ENCODE data around the gene UROC1. TPM values are rescaled to one million over a fixed set of nuclear protein-coding genes. Genes with fewer than 3 reads are reported as not detected.

The UROC1 gene
- total RNA-seq, 1 experiment from 2014 or later, result not detected

- peaks cover 30 to 48% of the 10 kb centered on the region in 2 experiments for H3K4me1 Mint-ChIP-seq
- Histone ChIP-seq H3K56ac (ENCODE audit: insufficient read length, low read depth, low read length) (no peak overlapping the region), H3K23ac (ENCODE audit: insufficient read length, low read depth, low read length) (no peak overlapping the region), H3K79me2 (ENCODE audit: insufficient read depth, low read length) (no peaks in the 10 kb centered on the region), H3K18ac (ENCODE audit: insufficient read length, low read depth, low read length) (no peak overlapping the region), H3K27me3 (ENCODE audit: insufficient read depth, low read length) (no peaks in the 10 kb centered on the region), H3K4me1 (ENCODE audit: insufficient read depth, low read length) (peaks cover 4% of the 10 kb centered on the region; the same call in 1 of the 2 replicates), H2BK5ac (ENCODE audit: insufficient read length, low read length) (no peak overlapping the region), H3K4ac (ENCODE audit: low read depth, low read length) (no peak overlapping the region), H4K91ac (ENCODE audit: insufficient read length, low read depth, low read length) (no peak overlapping the region), H3T11ph (ENCODE audit: low read length) (no peak overlapping the region), H2BK15ac (ENCODE audit: low read depth, low read length) (no peak overlapping the region), H4K5ac (ENCODE audit: insufficient read length, low read depth, low read length) (no peak overlapping the region), H3K27ac (ENCODE audit: insufficient read length, low read depth, low read length) (no peak overlapping the region), H3K9me3 (ENCODE audit: control insufficient read depth, low read depth, low read length) (no peaks in the 10 kb centered on the region), H2AFZ (ENCODE audit: low read length) (no peak overlapping the region), H3K4me2 (ENCODE audit: insufficient read depth, insufficient read length, low read length) (no peak overlapping the region), H3K9ac (ENCODE audit: extremely low read depth, insufficient read length, low read length) (no peak overlapping the region), H3K14ac (ENCODE audit: insufficient read depth, low read length) (no peak overlapping the region; the same call in 1 of the 2 replicates), H4K20me1 (ENCODE audit: control insufficient read depth, insufficient read depth, insufficient read length) (no peaks in the 10 kb centered on the region), H3K79me1 (ENCODE audit: insufficient read depth, low read depth, low read length, poor library complexity, severe bottlenecking) (no peaks in the 10 kb centered on the region), H3K23me2 (ENCODE audit: insufficient read length, low read depth, low read length, poor library complexity, severe bottlenecking) (no peaks in the 10 kb centered on the region), H2BK12ac (ENCODE audit: insufficient read length, low read depth, low read length) (no peak overlapping the region), H2BK20ac (ENCODE audit: low read depth, low read length, poor library complexity, severe bottlenecking) (no peak overlapping the region), H2BK120ac (ENCODE audit: low read depth, low read length, poor library complexity, severe bottlenecking) (no peak overlapping the region), H2AK5ac (ENCODE audit: insufficient read length, low read length) (no peak overlapping the region), H4K8ac (replicated peaks; ENCODE audit: insufficient read length, low read depth, low read length) (no peak overlapping the region)
- no peak overlapping the region for H3K4me3 Mint-ChIP-seq
- no peak overlapping the region for H3K27ac Mint-ChIP-seq
- DNase-seq, result no peak
- no CpG with 5 or more reads among the region's 6 CpGs for WGBS (ENCODE audit: extremely low coverage, insufficient read length, low lambda C conversion rate)
- peaks cover 11% of the 10 kb centered on the region for H3K27me3 Mint-ChIP-seq (ENCODE audit: low read depth)
- H3K36me3 Mint-ChIP-seq (ENCODE audit: insufficient read depth in 1 of 3, low read depth in 3 of 3), result no peaks in the 10 kb centered on the region; a peak in 1 of 7 replicates
- no peaks in the 10 kb centered on the region for H3K9me3 Mint-ChIP-seq
- no peak for TF ChIP-seq CTCF (conservative IDR thresholded peaks at IDR 0.05)
Measured at GRCh38 chr3:126546013-126546412, 28.4 kb upstream of the UROC1 start.
